HepG2 (cell line): ENCODE measurements around the gene UBE2R2. TPM values are rescaled to one million over a fixed set of nuclear protein-coding genes. Genes with fewer than 3 reads are reported as not detected.

ENCODE experiments used
- CEBPB ChIP-seq: IDR thresholded peaks from 2 replicates; pipeline ENCODE4 v1.6.1; 2011; ENCODE audit warnings: low read depth, low read length, improper control_type of control experiment, borderline replicate concordance
- CTCF ChIP-seq: sonication (generic); formaldehyde crosslinking; IDR thresholded peaks from 2 replicates; pipeline ENCODE4 v1.5.0; 2020; ENCODE audit warnings: mild to moderate bottlenecking, missing genetic modification reagents, moderate library complexity
- FOXK2 ChIP-seq: fragments of 450-650 bp; IDR thresholded peaks from 2 replicates; pipeline ENCODE4 v1.6.1; 2016
- FUBP1 ChIP-seq: sonication (generic); formaldehyde crosslinking; IDR thresholded peaks from 2 replicates; pipeline ENCODE4 v1.5.1; 2020; ENCODE audit warnings: missing genetic modification reagents, mild to moderate bottlenecking, borderline replicate concordance
- MEIS2 ChIP-seq: sonication (generic); formaldehyde crosslinking; IDR thresholded peaks from 2 replicates; pipeline ENCODE4 v1.9.0; 2021; ENCODE audit warnings: mild to moderate bottlenecking, missing genetic modification reagents
- NAIF1 ChIP-seq: sonication (generic); formaldehyde crosslinking; IDR thresholded peaks from 2 replicates; pipeline ENCODE4 v1.5.0; 2020; ENCODE audit warnings: mild to moderate bottlenecking, missing genetic modification reagents, borderline replicate concordance
- NONO ChIP-seq, 2 experiments: fragments of 450-650 bp in 1 of 2; sonication (generic) in 1 of 2; formaldehyde crosslinking in 1 of 2; IDR thresholded peaks in 1 of 2; conservative IDR thresholded peaks in 1 of 2; 2 replicates each; pipeline versions ENCODE4 v1.6.1 to v1.8.0; 2017 to 2022; ENCODE audit warnings: mild to moderate bottlenecking in 1 of 2, missing genetic modification reagents in 1 of 2, moderate library complexity in 1 of 2
- SAP130 ChIP-seq: IDR thresholded peaks from 2 replicates; pipeline ENCODE4 v1.6.1; 2016; ENCODE audit warnings: low read depth
- SATB2 ChIP-seq: sonication (generic); formaldehyde crosslinking; IDR thresholded peaks from 2 replicates; pipeline ENCODE4 v1.5.0; 2020; ENCODE audit warnings: missing genetic modification reagents
- SP2 ChIP-seq: sonication (generic); formaldehyde crosslinking; IDR thresholded peaks from 2 replicates; pipeline ENCODE4 v1.5.1; 2020; ENCODE audit warnings: mild to moderate bottlenecking, missing genetic modification reagents
- SSRP1 ChIP-seq: IDR thresholded peaks from 2 replicates; pipeline ENCODE4 v1.6.1; 2016; ENCODE audit warnings: control low read depth
- XRCC5 ChIP-seq: fragments of 200-400 bp; formaldehyde crosslinking; optimal IDR thresholded peaks from 2 replicates; pipeline ENCODE3; 2017; ENCODE audit warnings: mild to moderate bottlenecking, low read length
- ZC3H13 ChIP-seq: sonication (generic); formaldehyde crosslinking; IDR thresholded peaks from 2 replicates; pipeline ENCODE4 v1.8.1; 2023; ENCODE audit warnings: mild to moderate bottlenecking, missing genetic modification reagents, moderate library complexity
- ZFAT ChIP-seq: sonication (generic); formaldehyde crosslinking; conservative IDR thresholded peaks from 2 replicates; pipeline ENCODE4 v1.8.1; 2023; ENCODE audit warnings: missing genetic modification reagents, inconsistent platforms
- ZNF317 ChIP-seq: sonication (generic); formaldehyde crosslinking; IDR thresholded peaks from 2 replicates; pipeline ENCODE4 v1.5.0; 2020; ENCODE audit warnings: mild to moderate bottlenecking, missing genetic modification reagents
- ZNF329 ChIP-seq: sonication (generic); formaldehyde crosslinking; IDR thresholded peaks from 2 replicates; pipeline ENCODE4 v1.9.0; 2021; ENCODE audit warnings: low read depth, mild to moderate bottlenecking, missing genetic modification reagents
- polyA plus RNA-seq, 8 experiments: library from polyadenylated mRNA; depleted of rRNA in 3 of 8; stranded (reverse) in 7 of 8; unstranded in 1 of 8; fragments of >200 nt; fragmentation: Illumina TruSeq in 4 of 8; extraction: Trizol in 4 of 8; gene quantifications; 2 replicates each; pipeline versions ENCODE4 v1.2.1 to v1.2.3, GENCODE V29; 2011 to 2016; ENCODE audit warnings: low read depth in 4 of 8, missing spikeins in 1 of 8, mixed read lengths in 1 of 8; ENCODE audit not compliant: insufficient read depth in 1 of 8
- total RNA-seq, 5 experiments: library from RNA; depleted of rRNA; stranded (reverse); fragments of >200 nt; fragmentation: Illumina TruSeq; extraction: Trizol; gene quantifications; 2 replicates each; pipeline ENCODE4 v1.2.3, GENCODE V29; 2016; ENCODE audit warnings: low read depth in 1 of 5
- TF ChIP-seq, protein P1 (sequence below): sonication (generic); formaldehyde crosslinking; IDR thresholded peaks from 2 replicates; pipeline ENCODE4 v1.8.0; 2022; ENCODE audit warnings: missing genetic modification reagents, low read depth, mild to moderate bottlenecking, borderline replicate concordance
- TF ChIP-seq, protein P2 (sequence below): IDR thresholded peaks from 2 replicates; pipeline ENCODE4 v1.6.1; 2018; ENCODE audit warnings: missing genetic modification reagents, mild to moderate bottlenecking, missing compliant biosample characterization
- TF ChIP-seq, protein P3 (sequence below): sonication (generic); formaldehyde crosslinking; IDR thresholded peaks from 2 replicates; pipeline ENCODE4 v1.4.0; 2020; ENCODE audit warnings: missing genetic modification reagents, low read depth, mild to moderate bottlenecking, borderline replicate concordance

Gene UBE2R2
- total and polyA plus RNA-seq, 2 of the 13 experiments (the other 11 are each of a cell fraction or from before 2014, with no cell fraction given): 14.8 to 20.9 TPM

DNA sequence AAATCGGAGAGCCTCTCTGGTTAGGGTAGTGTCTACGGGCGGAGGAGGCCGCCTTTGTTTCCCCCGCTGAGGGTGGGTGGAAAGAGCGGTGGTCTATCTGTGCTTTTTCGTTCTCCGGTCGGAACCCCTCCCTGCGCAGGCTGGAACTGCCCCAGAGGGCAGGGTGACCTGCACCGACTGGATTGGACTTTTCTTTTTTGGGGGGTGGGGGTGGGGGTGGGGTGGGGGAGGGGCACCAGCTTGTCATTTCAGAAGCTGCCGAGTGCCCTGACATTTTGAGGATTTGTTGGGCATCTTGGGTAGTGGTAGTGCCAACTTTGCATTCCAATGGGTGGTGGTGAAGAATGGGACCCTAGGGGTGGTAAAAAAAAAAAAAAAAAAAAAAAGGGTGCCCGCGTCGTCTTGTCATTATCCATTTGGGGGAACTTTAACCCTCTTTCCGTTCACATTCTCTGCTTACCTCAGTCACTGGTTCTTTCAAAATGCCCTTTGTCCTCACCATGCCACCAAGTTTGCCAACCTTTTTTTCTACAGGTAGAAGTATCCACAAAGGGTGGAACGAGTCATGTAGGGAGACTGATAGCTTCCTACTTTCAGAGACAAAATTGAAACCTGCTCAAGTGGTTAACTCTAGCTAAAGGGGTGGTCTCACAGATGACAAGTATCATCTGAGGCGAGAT is 1.3 kb downstream of the UBE2R2 start (continued):
- no peak for TF ChIP-seq ZC3H13 (CRISPR knock-in tag)
- no peak for TF ChIP-seq FOXK2
- TF ChIP-seq MEIS2 (CRISPR knock-in tag): no peak
- TF ChIP-seq ZFAT: no peak
- TF ChIP-seq, protein P1, sequence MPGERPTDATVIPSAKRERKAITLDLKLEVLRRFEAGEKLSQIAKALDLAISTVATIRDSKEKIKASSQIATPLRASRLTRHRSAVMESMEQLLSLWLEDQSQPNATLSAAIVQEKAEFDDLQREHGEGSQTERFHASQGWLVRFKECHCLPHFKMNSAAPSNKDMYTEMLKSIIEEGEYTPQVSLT (CRISPR knock-in tag): no peak
- no peak for TF ChIP-seq SSRP1 (CRISPR knock-in tag)
- TF ChIP-seq, protein P2, sequence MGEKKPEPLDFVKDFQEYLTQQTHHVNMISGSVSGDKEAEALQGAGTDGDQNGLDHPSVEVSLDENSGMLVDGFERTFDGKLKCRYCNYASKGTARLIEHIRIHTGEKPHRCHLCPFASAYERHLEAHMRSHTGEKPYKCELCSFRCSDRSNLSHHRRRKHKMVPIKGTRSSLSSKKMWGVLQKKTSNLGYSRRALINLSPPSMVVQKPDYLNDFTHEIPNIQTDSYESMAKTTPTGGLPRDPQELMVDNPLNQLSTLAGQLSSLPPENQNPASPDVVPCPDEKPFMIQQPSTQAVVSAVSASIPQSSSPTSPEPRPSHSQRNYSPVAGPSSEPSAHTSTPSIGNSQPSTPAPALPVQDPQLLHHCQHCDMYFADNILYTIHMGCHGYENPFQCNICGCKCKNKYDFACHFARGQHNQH (CRISPR knock-in tag): no peak
- no peak for TF ChIP-seq NONO (IDR thresholded peaks at IDR 0.05)
- TF ChIP-seq NONO (CRISPR knock-in tag; conservative IDR thresholded peaks at IDR 0.05): no peak
- TF ChIP-seq NAIF1 (CRISPR knock-in tag): no peak
- TF ChIP-seq SATB2 (CRISPR knock-in tag): no peak
- TF ChIP-seq, protein P3, sequence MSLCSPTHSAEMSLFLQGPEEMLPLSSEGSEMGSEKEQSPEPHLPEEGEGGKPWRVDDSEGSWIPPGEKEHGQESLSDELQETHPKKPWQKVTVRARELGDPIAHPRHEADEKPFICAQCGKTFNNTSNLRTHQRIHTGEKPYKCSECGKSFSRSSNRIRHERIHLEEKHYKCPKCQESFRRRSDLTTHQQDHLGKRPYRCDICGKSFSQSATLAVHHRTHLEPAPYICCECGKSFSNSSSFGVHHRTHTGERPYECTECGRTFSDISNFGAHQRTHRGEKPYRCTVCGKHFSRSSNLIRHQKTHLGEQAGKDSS (CRISPR knock-in tag): no peak
- TF ChIP-seq ZNF329 (CRISPR knock-in tag): no peak
- no peak for TF ChIP-seq CEBPB
- no peak for TF ChIP-seq CTCF (CRISPR knock-in tag)
- TF ChIP-seq SP2 (CRISPR knock-in tag): no peak
- TF ChIP-seq ZNF317 (CRISPR knock-in tag): no peak
- TF ChIP-seq XRCC5: no peak
- no peak for TF ChIP-seq FUBP1 (CRISPR knock-in tag)
- TF ChIP-seq SAP130 (CRISPR knock-in tag): 0 out of 2 replicates have a peak, but pooled peaks have one; percentile 17
